SK-N-SH (cell line): Measurements from ENCODE around the gene CPB2. TPM values are rescaled to one million over a fixed set of nuclear protein-coding genes. Genes with fewer than 3 reads are reported as not detected.
A peak's percentile ranks its signal among the peaks of the same experiment; 100 is the strongest.

ENCODE experiments used
- CTCF ChIA-PET: fragments of 300-600, 350-600 bp; formaldehyde crosslinking; extraction: SDS; loops from one replicate; lab custom pipeline; 2021; lab: Yijun Ruan, JAX
- POLR2A ChIA-PET: fragments of 350-600 bp; sonication (Branson Sonifier 250); formaldehyde crosslinking; extraction: SDS; loops from one replicate; lab custom pipeline; 2020; ENCODE audit warnings: antibody characterized with exemption, inconsistent platforms; lab: Yijun Ruan, JAX
- DNase-seq: peaks from one replicate; pipeline ENCODE4 v3.0.0; 2012
- H2AFZ ChIP-seq: fragments of 200-600 bp; sonication (generic); 2 replicates; pipeline ENCODE4 v1.8.1; 2016; ENCODE audit warnings: antibody characterized with exemption, mild to moderate bottlenecking, low read depth
- H3F3A ChIP-seq: fragments of 200-600 bp; sonication (generic); replicated peaks from 2 replicates; pipeline ENCODE3; 2016; ENCODE audit warnings: antibody characterized with exemption, mild to moderate bottlenecking; ENCODE audit not compliant: insufficient read depth
- H3K27ac ChIP-seq, 2 experiments: fragments of 200-500 bp in 1 of 2; fragments of 200-600 bp in 1 of 2; sonication (Bioruptor generic) in 1 of 2; sonication (generic), shearing (Covaris generic) in 1 of 2; 2 replicates each; pipeline versions ENCODE4 v1.5.1 to v1.6.1; 2014 to 2016; ENCODE audit warnings: low read depth in 2 of 2, inconsistent platforms in 1 of 2, low read length in 1 of 2, mild to moderate bottlenecking in 1 of 2, mixed read lengths in 1 of 2
- H3K27me3 ChIP-seq: fragments of 200-600 bp; sonication (generic), shearing (Covaris generic); 2 replicates; pipeline ENCODE4 v1.6.1; 2016; ENCODE audit warnings: mixed run types; ENCODE audit not compliant: insufficient read depth
- H3K36me3 ChIP-seq, 2 experiments: fragments of 200-500 bp in 1 of 2; fragments of 200-600 bp in 1 of 2; sonication (Bioruptor generic) in 1 of 2; sonication (generic) in 1 of 2; replicated peaks in 1 of 2; 2 replicates each; pipeline versions ENCODE3 to v1.5.1; 2014 to 2016; ENCODE audit warnings: low read length in 1 of 2, mild to moderate bottlenecking in 1 of 2; ENCODE audit not compliant: insufficient read depth in 2 of 2, control insufficient read depth in 1 of 2
- H3K4me1 ChIP-seq, 2 experiments: fragments of 200-500 bp in 1 of 2; fragments of 200-600 bp in 1 of 2; sonication (Bioruptor generic) in 1 of 2; sonication (generic), shearing (Covaris generic) in 1 of 2; 2 replicates each; pipeline versions ENCODE4 v1.5.1 to v1.6.1; 2014 to 2016; ENCODE audit warnings: low read depth in 1 of 2, low read length in 1 of 2, mixed run types in 1 of 2; ENCODE audit not compliant: insufficient read depth in 2 of 2, control insufficient read depth in 1 of 2
- H3K4me2 ChIP-seq: fragments of 200-600 bp; sonication (generic), shearing (Covaris generic); 2 replicates; pipeline ENCODE4 v1.6.1; 2017; ENCODE audit warnings: mixed run types
- H3K4me3 ChIP-seq, 2 experiments: fragments of 200-500 bp in 1 of 2; fragments of 200-600 bp in 1 of 2; sonication (Bioruptor generic) in 1 of 2; sonication (generic), shearing (Covaris generic) in 1 of 2; 2 replicates each; pipeline versions ENCODE4 v1.5.1 to v1.8.1; 2014 to 2016; ENCODE audit warnings: low read depth in 2 of 2, inconsistent platforms in 1 of 2, low read length in 1 of 2, mild to moderate bottlenecking in 1 of 2, mixed read lengths in 1 of 2, moderate library complexity in 1 of 2
- H3K79me2 ChIP-seq: fragments of 200-600 bp; sonication (generic); 2 replicates; pipeline ENCODE4 v1.8.1; 2017; ENCODE audit warnings: mild to moderate bottlenecking; ENCODE audit not compliant: insufficient read depth
- H3K9ac ChIP-seq: fragments of 200-600 bp; sonication (generic); 2 replicates; pipeline ENCODE4 v1.6.1; 2017; ENCODE audit warnings: mixed run types
- H3K9me2 ChIP-seq: fragments of 200-600 bp; sonication (generic); 2 replicates; pipeline ENCODE4 v1.6.1; 2017; ENCODE audit warnings: mixed run types
- H3K9me3 ChIP-seq: fragments of 200-600 bp; sonication (generic); 2 replicates; pipeline ENCODE4 v1.6.1; 2017; ENCODE audit warnings: mixed run types, mild to moderate bottlenecking, moderate library complexity
- H4K20me1 ChIP-seq: fragments of 200-600 bp; sonication (generic); 2 replicates; pipeline ENCODE4 v1.6.1; 2017; ENCODE audit warnings: mild to moderate bottlenecking, mixed run types; ENCODE audit not compliant: insufficient read depth
- CHD2 ChIP-seq: fragments of 150-350 bp; IDR thresholded peaks from 2 replicates; pipeline ENCODE4 v1.6.1; 2018; ENCODE audit warnings: low read length; ENCODE audit not compliant: partially characterized antibody
- FOSL2 ChIP-seq: IDR thresholded peaks from 2 replicates; pipeline ENCODE4 v1.4.0; 2012; ENCODE audit warnings: low read depth, mild to moderate bottlenecking, moderate library complexity, borderline replicate concordance
- GABPA ChIP-seq: IDR thresholded peaks from 2 replicates; pipeline ENCODE4 v1.4.0; 2012; ENCODE audit warnings: low read depth, mild to moderate bottlenecking
- GATA2 ChIP-seq: sonication (generic); formaldehyde crosslinking; IDR thresholded peaks from 2 replicates; pipeline ENCODE4 v1.5.0; 2020; ENCODE audit warnings: mild to moderate bottlenecking, missing genetic modification reagents
- JUND ChIP-seq: IDR thresholded peaks from 2 replicates; pipeline ENCODE4 v1.4.0; 2012
- TAF1 ChIP-seq: IDR thresholded peaks from 2 replicates; pipeline ENCODE4 v1.6.1; 2012; ENCODE audit warnings: low read depth, mild to moderate bottlenecking, low read length, moderate library complexity, borderline replicate concordance
- WGBS: methylation state at CpG from one replicate; pipeline ENCODE4 v1.1.6; 2017; ENCODE audit warnings: low lambda C conversion rate; 5-methylcytosine and 5-hydroxymethylcytosine counted together
- polyA plus RNA-seq, 3 experiments: library from polyadenylated mRNA; depleted of rRNA; stranded (reverse); fragments of >200 nt; gene quantifications; 2 replicates each; pipeline ENCODE4 v1.2.3, GENCODE V29; 2012
- TF ChIP-seq, protein P1 (sequence below): fragments of 150-350 bp; IDR thresholded peaks from 2 replicates; pipeline ENCODE4 v1.6.1; 2016; ENCODE audit warnings: mild to moderate bottlenecking, low read depth, low read length
- TF ChIP-seq, protein P2 (sequence below): IDR thresholded peaks from 2 replicates; pipeline ENCODE4 v1.4.0; 2012; ENCODE audit warnings: low read depth
- TF ChIP-seq, protein P3 (sequence below): IDR thresholded peaks from 2 replicates; pipeline ENCODE4 v1.6.1; 2012; ENCODE audit warnings: mild to moderate bottlenecking, low read depth, low read length, moderate library complexity

The CPB2 gene
- polyA plus RNA-seq, 1 of the 3 experiments (the other 2 are of a cell fraction): not detected

DNA sequence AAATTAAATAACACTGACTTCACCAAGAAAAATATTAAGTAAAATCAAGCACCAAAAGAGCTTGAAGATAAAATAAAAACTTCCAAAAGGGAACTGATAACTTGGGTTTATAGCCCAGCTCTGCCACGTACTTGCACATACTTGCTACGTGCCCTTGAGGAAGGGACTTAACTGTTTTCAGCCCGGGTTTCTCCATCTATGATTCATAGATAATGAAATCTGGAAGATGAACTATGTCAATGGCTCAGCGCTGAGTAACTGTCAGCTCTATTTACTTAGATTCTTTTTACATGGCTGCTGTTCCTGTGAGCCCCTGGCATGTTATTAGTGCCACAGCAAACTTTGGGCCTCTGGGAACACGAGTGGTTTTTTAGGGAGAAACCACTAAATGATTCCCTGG, 42.6 kb downstream of the CPB2 start:
- DNase-seq: no peak
- TF ChIP-seq FOSL2 (0 out of 2 replicates have a peak, but pooled peaks have one; percentile 16), TAF1 (no peak)
- TF ChIP-seq, all 33 proteins: peak for 1
- Histone ChIP-seq H4K20me1 (no peaks in the 10 kb centered on the region), H2AFZ (peak overlapping the region; percentile 29), H3K9me3 (0 out of 2 replicates have a peak, but pooled peaks cover 3% of the 10 kb centered on the region), H3K36me3 (no peaks in the 10 kb centered on the region), H3K9ac (no peak overlapping the region), H3K79me2 (no peaks in the 10 kb centered on the region), H3K4me3 (no peak overlapping the region), H3K4me1 (no peaks in the 10 kb centered on the region; a peak in 1 of 4 replicates), H3K27me3 (no peaks in the 10 kb centered on the region), H3F3A (peaks cover 3% of the 10 kb centered on the region), H3K9me2 (0 out of 2 replicates have a peak, but pooled peaks cover under 1% of the 10 kb centered on the region), H3K27ac (no peak overlapping the region), H3K4me2 (no peak overlapping the region)
- POLR2A ChIA-PET: no interaction called here
- CTCF ChIA-PET: interaction anchor here (1.4 kb wide), 1 partner anchor 65 kb away, joined by 3 read pairs; no protein-coding TSS in a partner anchor
- WGBS: 31% methylated on average over 5 of the region's 5 CpGs

DNA sequence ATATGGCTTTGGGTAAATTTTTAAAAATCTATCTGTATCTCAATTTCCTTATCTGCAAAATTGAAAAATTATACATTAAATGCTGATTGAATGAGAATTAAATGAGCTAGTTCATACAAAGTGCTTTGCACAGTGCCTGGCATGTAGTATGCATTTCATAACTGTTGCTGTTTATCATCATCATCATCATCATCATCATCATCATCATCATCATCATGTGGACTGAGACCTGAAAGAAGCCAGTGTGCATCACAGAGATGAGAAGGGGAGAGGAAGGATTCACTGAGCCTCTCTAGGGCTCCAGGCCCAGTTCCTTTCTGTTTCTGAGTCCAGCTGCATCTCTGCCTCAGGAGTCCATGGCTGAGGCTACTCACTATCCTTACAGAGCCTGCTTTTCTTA, 45.4 kb downstream of the CPB2 start:
- no peaks in the 10 kb centered on the region; the same call in 1 of the 2 replicates for H3K79me2 ChIP-seq
- H3K36me3 ChIP-seq: no peaks in the 10 kb centered on the region
- POLR2A ChIA-PET: no interaction called here
- no peak overlapping the region for H3K4me2 ChIP-seq
- H4K20me1 ChIP-seq: no peaks in the 10 kb centered on the region
- H3K9me3 ChIP-seq: 0 out of 2 replicates have a peak, but pooled peaks cover 3% of the 10 kb centered on the region
- DNase-seq: no peak
- TF ChIP-seq GATA2 (CRISPR knock-in tag) (no peak), CHD2 (no peak), TAF1 (no peak), JUND (no peak), GABPA (no peak)
- TF ChIP-seq, protein P1, sequence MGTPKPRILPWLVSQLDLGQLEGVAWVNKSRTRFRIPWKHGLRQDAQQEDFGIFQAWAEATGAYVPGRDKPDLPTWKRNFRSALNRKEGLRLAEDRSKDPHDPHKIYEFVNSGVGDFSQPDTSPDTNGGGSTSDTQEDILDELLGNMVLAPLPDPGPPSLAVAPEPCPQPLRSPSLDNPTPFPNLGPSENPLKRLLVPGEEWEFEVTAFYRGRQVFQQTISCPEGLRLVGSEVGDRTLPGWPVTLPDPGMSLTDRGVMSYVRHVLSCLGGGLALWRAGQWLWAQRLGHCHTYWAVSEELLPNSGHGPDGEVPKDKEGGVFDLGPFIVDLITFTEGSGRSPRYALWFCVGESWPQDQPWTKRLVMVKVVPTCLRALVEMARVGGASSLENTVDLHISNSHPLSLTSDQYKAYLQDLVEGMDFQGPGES: no peak
- TF ChIP-seq, protein P2, sequence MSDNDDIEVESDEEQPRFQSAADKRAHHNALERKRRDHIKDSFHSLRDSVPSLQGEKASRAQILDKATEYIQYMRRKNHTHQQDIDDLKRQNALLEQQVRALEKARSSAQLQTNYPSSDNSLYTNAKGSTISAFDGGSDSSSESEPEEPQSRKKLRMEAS: no peak
- TF ChIP-seq, protein P3, sequence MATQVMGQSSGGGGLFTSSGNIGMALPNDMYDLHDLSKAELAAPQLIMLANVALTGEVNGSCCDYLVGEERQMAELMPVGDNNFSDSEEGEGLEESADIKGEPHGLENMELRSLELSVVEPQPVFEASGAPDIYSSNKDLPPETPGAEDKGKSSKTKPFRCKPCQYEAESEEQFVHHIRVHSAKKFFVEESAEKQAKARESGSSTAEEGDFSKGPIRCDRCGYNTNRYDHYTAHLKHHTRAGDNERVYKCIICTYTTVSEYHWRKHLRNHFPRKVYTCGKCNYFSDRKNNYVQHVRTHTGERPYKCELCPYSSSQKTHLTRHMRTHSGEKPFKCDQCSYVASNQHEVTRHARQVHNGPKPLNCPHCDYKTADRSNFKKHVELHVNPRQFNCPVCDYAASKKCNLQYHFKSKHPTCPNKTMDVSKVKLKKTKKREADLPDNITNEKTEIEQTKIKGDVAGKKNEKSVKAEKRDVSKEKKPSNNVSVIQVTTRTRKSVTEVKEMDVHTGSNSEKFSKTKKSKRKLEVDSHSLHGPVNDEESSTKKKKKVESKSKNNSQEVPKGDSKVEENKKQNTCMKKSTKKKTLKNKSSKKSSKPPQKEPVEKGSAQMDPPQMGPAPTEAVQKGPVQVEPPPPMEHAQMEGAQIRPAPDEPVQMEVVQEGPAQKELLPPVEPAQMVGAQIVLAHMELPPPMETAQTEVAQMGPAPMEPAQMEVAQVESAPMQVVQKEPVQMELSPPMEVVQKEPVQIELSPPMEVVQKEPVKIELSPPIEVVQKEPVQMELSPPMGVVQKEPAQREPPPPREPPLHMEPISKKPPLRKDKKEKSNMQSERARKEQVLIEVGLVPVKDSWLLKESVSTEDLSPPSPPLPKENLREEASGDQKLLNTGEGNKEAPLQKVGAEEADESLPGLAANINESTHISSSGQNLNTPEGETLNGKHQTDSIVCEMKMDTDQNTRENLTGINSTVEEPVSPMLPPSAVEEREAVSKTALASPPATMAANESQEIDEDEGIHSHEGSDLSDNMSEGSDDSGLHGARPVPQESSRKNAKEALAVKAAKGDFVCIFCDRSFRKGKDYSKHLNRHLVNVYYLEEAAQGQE: no peak
- H3K9ac ChIP-seq: no peak overlapping the region
- H3K4me3 ChIP-seq: no peak overlapping the region
- H3K9me2 ChIP-seq: no peaks in the 10 kb centered on the region
- H3K27me3 ChIP-seq: no peaks in the 10 kb centered on the region
- no peak overlapping the region for H2AFZ ChIP-seq
- peaks cover 0 to 4% of the 10 kb centered on the region in 2 experiments; a peak in 1 of 4 replicates for H3K4me1 ChIP-seq
- H3K27ac ChIP-seq: no peak overlapping the region
- CTCF ChIA-PET: no interaction called here
- peaks cover 6% of the 10 kb centered on the region for H3F3A ChIP-seq
